ENCODE data around the gene CAMKK2. TPM values are rescaled to one million over a fixed set of nuclear protein-coding genes. Genes with fewer than 3 reads are reported as not detected.
"Not testable (repeated sequence)": the region's sequence is repeated elsewhere in the genome, so short reads cannot be mapped to it uniquely, and the experiment has no call there.

Gene CAMKK2
- total RNA-seq, 1 donor from 2014 or later = 41.6 TPM

DNA sequence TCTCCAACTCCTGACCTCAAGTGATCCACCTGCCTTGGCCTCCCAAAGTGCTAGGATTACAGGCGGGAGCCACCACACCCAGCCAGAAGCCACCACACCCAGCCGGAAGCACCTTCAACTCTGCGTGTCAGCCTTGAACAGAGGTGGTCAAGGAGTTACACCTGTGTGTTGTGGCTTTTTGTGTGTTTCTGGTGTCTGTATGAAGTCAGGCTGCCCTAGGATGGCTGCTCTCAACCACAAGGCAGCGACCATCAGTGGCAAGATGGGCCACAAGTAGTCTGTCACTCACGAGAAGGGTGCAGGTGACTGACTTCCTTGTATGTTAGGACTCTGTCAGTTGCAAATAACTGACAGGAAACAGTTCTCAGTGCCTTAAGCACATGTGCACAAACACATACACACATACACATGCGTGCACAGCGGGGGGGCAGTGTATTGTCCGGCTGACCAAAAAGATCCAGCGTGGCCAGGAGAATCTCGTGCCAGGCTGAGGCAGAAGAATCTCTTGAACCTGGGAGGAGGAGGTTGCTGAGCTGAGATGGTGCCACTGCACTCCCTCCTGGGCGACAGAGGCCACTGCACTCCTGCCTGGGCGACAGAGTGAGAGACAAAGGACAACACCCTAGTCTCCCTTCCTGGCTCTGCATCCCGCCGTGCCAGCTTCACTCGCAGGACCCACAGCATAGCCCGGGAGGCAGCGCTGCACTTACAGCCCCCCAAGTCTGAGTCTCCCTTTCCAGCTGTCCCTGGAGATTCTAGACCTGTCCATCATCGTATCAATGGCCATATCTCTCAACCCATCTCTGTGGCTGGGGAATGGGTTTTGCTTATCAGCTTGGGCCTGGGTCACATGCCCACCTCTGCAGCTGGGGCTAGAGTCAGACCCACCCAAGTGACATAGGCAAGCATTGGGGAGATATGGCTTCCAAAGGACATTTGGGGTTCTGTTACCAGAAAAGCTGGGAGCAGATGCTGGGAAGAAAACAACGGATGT lies 72.9 kb downstream of the CAMKK2 start:
- no peak for DNase-seq

DNA sequence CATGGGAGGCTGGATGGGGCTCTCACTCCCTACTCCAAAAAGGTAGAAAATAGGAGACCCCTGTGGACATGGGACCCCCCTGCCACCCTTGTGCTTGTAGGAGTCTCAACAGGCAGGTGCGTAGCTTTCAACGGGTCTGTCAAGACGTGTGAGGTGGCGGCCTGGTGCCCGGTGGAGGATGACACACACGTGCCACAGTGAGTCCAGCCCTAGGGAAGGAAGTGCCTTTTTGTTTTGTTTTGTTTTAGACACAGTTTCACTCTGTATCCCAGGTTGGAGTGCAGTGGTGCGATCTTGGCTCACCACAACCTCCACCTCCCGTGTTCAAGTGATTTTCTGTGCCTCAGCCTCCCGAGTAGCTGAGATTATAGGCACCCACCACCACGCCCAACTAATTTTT lies 73.7 kb downstream of the CAMKK2 start:
- no peak for DNase-seq

DNA sequence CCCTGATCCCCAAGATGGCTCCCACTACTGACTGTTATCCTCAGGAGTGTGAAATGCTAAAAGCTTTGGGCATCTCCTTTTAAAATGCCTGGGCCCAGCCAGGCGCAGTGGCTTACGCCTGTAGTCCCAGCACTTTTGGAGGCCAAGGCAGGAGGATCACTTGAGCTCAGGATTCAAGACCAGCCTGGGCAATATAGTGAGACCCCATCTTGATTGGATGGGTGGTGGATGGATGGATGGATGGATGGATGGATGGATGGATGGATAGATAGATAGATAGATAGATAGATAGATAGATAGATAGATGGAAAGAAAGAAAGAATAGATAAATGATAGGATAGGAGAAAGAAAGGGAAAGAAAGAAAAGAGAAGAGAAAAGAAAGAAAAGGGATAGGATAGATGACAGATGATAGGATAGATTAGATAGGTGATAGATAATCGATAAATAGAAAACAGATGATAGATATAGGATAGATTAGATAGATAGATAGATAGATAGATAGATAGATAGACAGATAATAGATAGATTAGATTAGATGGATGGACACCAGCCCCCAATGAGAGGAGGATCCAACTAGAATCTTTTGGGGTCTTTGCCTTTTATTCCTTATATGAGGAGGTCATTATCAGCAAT lies 77.0 kb downstream of the CAMKK2 start:
- no peak for DNase-seq

DNA sequence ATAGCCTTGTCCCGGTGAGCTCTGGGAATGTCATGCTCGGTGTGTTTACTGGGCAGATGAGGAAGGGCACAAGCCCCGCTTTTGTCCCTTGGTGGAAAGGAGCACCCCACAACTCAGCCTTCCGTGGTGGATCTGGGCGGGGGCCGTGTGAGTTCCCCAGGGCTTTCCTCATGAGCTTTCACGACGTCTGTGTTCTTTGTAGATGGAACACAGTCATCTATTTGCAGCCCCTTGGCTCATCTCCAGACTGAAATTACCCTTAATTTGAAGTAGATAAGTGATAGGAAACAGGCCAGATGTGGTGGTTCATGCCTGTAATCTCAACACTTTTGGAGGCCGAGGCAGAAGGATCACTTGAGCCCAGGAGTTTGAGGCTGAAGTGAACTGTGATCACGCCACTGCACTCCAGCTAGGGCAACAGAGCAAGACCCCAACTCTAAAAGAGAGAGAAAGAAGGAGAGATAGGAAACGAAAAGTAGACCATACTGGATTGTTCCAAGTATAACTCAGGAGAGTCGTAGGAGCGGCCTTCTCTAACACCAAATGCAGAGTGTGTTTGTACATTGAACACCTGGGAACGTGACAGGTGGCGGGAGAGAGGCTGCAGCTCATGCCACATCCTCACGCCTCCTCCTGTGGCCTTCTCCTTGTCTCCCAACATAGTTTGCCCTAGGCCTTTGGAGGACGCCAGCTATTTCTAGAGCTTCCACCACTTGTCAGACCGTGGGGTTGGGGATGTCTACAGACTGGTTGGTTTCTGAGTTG lies 77.7 kb downstream of the CAMKK2 start:
- no peak for DNase-seq

DNA sequence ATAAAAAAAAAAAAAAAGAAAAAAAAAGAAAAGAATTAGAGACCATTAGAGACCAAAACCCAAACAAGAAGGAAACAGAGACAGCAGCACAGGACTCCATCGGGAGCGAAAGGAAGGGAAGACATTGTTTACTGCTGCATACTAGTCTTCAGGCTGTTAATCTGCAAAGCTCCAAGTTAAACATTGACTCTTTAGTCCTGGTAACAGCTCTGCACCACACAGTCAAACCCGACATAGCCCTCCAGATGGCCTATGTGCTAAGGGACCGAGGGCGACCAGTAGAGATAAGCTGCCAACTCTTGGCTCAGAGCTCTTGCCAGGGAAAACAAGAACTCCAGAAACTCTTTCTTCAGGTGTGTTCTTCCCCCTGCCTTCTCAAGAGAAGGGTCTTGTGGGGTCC lies 78.7 kb downstream of the CAMKK2 start:
- no peak for DNase-seq

DNA sequence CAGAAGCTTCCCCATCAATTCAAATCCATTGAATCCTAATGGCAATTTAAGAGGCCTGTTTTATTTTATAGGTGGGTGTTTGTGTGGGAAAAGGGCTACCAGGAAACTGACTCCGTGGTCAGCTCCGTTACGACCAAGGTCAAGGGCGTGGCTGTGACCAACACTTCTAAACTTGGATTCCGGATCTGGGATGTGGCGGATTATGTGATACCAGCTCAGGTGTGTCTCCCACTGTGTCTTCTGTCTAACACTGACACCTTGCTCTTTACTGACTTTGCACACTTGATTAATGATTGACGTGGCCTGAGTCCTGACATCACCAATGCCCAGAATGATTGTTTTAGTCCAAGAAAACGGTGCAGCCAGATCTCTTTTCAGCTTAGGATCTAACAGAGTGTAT lies 79.4 kb downstream of the CAMKK2 start:
- no peak for DNase-seq

DNA sequence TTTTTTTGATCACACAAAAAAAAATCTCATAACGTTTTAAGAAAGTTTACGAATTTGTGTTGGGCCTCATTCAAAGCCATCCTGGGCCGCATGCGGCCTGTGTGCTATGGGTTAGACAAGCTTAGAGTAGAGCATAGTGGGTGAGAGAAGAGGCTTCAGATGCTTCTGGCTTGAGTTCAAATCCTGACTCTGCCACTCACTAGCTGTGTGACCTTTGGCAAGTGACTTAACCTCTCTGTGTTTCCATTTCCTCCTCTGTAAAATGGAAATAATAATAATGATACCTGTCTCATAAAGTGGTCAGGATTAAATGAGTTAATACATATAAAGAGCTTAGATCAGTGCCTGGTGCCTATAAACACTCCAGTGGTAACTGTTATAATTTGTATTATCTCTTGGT lies 80.4 kb downstream of the CAMKK2 start:
- no peak for DNase-seq

DNA sequence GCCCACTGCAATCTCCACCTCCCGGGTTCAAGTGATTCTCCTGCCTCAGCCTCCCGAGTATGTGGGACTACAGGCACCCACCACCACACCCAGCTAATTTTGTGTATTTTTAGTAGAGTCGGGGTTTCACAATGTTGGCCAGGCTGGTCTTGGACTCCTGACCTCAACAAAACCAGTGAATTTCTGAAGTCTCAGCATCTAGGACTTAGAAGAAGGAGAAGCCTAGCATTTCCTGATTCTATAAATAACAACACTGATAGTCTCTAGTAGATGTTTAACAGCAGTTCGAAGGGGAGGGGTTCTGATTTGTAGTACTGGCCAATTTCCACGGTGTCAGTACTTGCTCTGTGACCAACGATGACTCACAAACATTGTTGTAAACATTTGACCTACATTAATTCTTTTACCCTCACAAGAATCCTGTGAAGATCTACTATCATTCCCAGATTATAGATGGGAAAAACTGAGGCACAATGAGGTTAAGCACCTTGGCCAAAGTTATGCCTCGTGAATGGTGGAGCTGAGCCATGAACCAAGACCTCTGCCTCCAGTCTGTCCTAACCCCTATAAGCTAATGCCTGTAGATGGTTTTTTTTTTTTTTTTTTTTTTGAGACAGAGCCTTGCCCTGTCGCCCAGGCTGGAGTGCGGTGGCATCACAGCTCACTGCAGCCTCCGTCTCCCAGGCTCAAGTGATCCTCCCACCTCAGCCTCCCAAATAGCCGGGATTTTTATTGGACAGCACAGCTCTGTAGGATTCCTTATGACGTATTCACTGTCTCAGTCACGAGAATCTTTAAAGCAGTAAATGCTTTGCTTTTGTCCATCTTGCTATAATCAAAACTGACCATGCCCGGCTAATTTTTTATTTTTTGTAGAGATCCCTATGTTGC lies 81.4 kb downstream of the CAMKK2 start:
- DNase-seq = no peak

DNA sequence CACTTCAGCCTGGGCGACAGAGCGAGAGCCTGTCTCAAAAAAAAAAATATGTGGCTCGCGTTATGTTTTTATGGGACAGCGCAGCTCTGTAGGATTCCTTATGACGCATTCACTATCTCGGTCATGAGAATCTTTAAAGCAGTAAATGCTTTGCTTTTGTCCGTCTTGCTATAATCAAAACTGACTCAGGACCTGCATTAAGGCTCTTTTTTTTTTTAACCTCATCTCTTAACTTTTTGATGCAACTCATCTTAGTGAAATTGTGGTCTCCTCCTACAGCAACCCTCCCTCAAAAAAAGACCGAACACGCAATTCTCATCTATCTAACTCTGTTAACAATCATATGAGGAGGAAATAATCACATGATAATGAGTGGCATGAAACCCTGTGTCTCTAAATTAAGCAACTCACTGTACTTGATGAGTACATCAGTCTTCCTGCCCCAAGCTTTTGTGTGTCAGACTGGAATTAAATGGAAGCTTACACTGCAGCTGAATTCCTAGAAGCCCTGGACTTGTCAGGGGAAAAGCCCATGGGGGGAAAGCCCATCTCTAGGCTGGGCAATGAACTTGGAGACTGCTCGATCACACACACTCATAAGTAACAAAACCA lies 82.2 kb downstream of the CAMKK2 start:
- DNase-seq = no peak

DNA sequence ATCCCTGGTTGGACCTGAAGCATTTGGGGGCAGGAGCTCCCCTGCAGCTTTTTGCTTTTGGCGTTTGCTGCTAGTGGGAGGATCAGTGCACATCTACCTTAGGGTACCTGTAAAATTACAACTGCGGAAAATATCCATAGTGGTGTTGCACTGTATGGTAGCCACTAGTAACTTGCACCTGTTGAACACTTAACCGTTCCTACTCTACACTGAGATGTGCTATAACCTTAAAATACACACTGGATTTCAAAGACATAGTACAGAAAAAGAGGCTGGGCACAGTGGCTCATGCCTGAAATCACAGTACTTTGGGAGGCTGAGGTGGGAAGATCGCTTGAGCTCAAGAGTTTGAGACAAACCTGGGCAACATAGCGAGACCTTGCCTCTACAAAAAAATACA lies 83.6 kb downstream of the CAMKK2 start:
- DNase-seq = no peak

DNA sequence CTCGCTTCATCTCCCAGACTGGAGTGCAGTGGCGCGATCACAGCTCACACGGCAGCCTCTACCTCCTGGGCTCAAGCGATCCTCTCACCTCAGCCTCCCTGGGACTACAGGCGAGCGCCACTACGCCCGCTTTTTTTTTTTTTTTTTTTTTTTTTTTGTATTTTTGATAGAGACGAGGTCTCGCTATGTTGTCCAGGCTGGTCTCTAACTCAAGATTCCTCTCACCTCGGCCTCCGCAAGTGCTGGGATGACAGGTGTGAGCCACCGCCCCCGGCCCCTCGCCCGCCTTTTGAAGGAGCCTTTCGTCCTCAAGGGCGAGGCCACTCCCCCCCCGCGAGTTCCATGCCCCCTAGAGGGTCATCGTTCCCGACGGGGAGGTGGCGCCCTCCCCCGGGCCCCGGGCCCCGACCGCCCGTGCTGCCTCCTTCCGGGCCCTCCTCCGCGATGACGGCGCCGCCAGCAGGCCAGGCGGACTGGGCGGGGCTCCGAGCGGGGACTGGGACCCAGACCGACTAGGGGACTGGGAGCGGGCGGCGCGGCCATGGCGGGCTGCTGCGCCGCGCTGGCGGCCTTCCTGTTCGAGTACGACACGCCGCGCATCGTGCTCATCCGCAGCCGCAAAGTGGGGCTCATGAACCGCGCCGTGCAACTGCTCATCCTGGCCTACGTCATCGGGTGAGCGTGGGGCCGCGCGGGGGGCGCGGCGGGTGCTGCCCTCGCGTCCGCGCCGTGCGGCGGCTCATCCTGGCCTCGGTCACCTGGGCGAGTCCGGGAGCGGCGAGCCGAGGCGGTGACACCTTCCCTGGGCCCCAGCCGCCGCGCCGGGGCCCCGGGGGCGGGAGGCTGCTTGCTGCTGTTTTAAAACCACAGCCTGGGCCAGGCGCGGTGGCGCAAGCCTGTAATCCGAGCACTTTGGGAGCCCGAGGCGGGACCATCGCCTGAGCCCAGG lies 86.6 kb downstream of the CAMKK2 start, which contains the start of gene P2RX4:
TSS of gene P2RX4 (plus strand) at position 506 of the 949 bp plus-strand sequence. CDS start at position 542, 36 bp downstream.
- DNase-seq = peak; percentile 71

DNA sequence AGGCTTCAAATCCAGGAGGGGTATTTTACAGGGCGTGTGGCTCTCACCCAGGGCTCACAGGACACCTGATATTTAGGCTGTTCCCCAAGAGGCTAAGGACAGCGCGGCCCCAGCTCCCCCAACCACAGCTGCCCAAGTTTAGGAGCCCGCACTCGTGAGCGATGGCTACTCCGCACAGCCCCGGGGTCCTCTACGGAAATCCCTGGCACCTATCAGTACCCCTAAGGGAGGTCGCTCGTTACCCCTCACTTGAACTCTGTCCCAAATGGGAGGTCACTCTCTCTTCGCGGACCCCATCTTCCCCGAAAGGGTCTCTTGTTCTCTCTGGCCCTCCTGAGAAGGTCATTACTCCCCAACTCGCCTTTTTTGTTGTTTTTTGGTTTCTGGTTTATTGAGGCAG lies 87.3 kb downstream of the CAMKK2 start:
- no peak for DNase-seq

DNA sequence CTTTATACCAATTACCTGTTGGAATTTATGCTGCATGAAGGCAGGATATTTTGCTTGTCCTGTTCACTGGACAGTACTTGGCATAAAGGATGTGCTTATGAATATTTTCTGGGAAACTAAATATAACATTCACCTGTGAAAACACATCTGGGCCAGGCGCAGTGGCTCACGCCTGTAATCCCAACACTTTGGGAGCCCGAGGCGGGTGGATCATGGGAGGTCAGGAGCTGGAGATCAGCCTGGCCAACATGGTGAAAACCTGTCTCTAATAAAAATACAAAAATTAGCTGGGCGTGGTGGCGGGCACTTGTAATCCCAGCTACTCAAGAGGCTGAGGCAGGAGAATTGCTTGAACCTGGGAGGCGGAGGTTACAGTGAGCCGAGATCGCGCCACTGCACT lies 87.9 kb downstream of the CAMKK2 start:
- DNase-seq = not testable (repeated sequence)

DNA sequence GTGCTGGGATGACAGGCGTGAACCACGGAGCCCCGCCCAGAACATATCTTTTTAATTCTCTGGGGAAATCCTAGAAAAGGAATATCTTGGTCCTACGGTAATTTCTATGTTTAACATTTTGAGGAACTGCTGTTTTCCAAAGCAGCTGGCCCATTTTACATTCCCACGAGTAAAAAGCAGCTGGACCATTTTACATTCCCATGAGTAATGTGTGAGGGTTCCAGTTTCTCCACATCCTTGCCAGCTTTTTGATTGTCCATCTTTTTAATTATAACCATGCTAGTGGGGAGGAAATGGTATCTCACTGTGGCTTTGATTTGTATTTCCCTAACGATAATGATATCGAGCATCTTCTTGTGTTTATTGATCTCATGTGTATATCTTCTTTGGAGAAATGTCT lies 91.0 kb downstream of the CAMKK2 start:
- DNase-seq = no peak

DNA sequence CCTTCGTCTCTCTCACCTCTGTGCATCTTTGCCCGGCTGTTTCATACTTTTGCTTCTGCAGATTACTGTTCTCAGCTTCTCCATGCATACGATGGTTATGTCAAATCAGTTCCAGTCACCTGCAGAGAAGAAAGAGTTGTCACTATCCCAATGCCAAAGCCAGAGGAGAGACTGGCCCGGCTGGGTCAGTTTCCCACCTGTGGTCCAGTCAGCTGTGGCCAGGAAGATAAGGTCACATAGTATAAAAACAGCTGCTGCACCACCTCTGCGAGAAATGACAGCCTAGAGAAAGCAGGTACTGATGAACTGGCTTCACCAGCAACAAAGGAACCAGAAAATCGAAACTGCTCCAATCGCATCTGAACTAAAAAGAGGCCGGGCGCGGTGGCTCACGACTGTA lies 93.0 kb downstream of the CAMKK2 start:
- no peak for DNase-seq

DNA sequence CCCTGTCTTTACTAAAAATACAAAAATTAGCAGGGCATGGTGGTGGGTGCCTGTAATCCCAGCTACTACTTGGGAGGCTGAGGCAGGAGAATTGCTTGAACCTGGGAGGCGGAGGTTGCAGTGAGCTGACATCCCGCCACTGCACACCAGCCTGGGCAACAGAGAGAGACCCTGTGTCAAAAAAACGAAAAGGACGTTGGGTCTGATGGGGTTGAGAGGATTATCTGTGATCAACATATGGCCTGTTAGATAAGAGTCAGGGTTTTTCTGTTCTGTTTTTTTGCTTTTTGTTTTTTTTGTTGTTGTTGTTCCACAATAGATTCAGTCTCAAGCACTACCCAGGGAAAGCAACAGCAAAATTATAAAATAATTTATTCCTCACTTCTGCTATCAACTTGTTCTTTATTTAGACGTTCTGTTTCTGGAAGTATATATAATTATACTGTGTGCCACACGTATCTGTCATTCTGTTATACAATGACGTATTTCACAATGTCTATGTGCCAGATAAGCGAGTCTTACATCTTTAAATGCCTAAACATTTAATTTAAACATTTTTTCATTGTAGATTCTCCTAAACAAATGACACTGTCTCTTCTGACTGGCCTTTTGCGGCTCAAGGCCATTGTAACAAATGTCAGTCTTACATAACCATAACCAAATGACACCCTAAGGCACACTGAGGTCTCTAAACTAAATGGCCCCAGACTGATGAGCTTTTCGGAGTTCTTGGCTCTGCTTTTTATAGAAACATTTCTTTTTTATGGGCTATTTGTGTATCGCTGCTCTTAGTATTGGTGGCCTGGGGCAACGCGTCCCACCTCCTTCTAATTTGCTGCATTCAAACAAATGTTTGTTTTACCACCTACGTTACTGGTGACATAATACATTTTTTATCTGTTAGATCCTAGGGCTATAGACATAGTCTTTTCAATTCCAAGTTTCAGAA lies 93.8 kb downstream of the CAMKK2 start:
- DNase-seq = no peak

DNA sequence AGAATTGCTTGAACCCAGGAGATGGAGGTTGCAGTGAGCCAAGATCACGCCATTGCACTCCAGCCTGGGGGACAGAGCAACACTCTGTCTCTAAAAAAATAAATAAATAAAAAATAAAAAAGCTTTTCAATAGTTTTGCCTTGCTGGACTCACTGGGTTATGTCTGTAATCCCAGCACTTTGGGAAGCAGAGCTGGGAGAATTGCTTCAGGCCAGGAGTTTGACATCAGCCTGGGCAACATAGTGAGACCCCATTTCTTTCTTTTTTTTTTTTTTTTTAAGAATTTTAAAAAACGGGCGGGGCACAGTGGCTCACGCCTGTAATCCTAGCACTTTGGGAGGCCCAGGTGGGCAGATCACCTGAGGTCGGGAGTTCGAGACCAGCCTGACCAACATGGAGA lies 95.4 kb downstream of the CAMKK2 start:
- DNase-seq = not testable (repeated sequence)

DNA sequence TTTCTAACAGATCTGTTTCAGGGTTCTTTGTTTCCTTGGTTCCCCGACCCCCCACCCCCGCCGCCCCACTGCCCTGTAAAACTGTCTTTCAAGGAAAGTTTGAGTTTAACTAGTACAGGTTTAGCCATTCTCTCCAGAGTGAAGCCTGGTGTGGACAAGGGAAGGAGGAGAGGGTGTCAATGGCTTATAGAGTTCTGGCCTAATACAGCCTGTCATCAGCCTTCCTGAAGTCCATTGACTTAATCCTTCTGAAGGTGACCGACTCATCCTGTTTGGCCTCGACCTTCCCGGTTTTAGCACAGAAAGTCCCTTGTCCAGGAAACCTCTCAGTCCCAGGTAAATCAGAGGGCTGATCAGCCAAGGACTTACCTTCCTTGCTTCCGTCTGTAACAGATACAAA lies 97.6 kb downstream of the CAMKK2 start:
- DNase-seq = no peak

DNA sequence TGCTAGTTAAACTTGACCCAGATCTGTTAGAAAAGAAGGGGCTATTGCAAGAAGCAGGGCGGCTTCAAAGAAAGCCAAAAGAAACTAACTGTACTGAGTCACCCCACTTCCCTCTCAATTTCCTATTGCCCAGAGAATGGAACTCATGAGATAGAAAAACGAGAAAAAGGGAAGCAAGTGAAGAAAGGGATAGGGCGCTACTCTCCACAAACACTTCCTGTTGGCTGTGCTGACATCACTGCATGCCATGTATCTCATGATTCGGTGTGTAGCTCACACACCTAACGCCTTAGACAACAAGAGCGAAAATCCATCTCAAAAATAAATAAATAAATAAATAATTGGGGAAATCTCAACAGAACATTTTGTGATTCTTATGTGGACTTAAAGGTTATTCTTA lies 99.6 kb downstream of the CAMKK2 start:
- no peak for DNase-seq

Measured in occipital lobe (tissue), 2 donors.